Right renal cortex interstitium (tissue), 3 donors: Measurements from ENCODE around the gene RUNDC3A. TPM values are rescaled to one million over a fixed set of nuclear protein-coding genes. Genes with fewer than 3 reads are reported as not detected.
"Not testable (repeated sequence)": the region's sequence is repeated elsewhere in the genome, so short reads cannot be mapped to it uniquely, and the experiment has no call there.

Experiments used
- DNase-seq, 3 donors: peaks; one replicate each; pipeline ENCODE4 v3.0.0-alpha.2; 2013; ENCODE audit warnings: low read depth in 3 of 3, low spot score in 2 of 3
- polyA plus RNA-seq, 3 donors: library from polyadenylated mRNA; unstranded; fragments of 120-200 nt; gene quantifications; one replicate each; pipeline ENCODE4 v1.2.1, GENCODE V29; 2013; ENCODE audit not compliant: insufficient read length in 3 of 3

The RUNDC3A gene
- polyA plus RNA-seq, 3 donors: 1.2 to 2.3 (median 1.4) TPM

- no peak for DNase-seq
Observed at GRCh38 chr17:44355642-44356099, 47.3 kb downstream of the RUNDC3A start.

- DNase-seq: no peak
Observed at GRCh38 chr17:44356241-44356640, 47.8 kb downstream of the RUNDC3A start.

- no peak for DNase-seq
Observed at GRCh38 chr17:44358066-44358465, 49.7 kb downstream of the RUNDC3A start.

- no peak for DNase-seq
Observed at GRCh38 chr17:44359006-44359405, 50.6 kb downstream of the RUNDC3A start.

GRCh38 chr17:44359458-44360143 lies 51.2 kb downstream of the RUNDC3A start:
- no peak for DNase-seq

- DNase-seq: no peak
Observed at GRCh38 chr17:44360144-44360533, 51.7 kb downstream of the RUNDC3A start.

GRCh38 chr17:44360826-44361225 lies 52.4 kb downstream of the RUNDC3A start:
- DNase-seq: no peak

- DNase-seq: no peak
Observed at GRCh38 chr17:44361292-44362260, 53.2 kb downstream of the RUNDC3A start.

- DNase-seq: no peak
Observed at GRCh38 chr17:44362459-44362948, 54.1 kb downstream of the RUNDC3A start.

- no peak for DNase-seq
Observed at GRCh38 chr17:44362949-44363612, 54.7 kb downstream of the RUNDC3A start.

- DNase-seq: no peak
Observed at GRCh38 chr17:44363613-44364159, 55.3 kb downstream of the RUNDC3A start, which contains the start of gene FAM171A2. TSS of gene FAM171A2 (minus strand) at chr17:44363853. CDS start at chr17:44363714, 139 bp downstream.

GRCh38 chr17:44365051-44365450 lies 56.6 kb downstream of the RUNDC3A start:
- DNase-seq: not testable (repeated sequence)

GRCh38 chr17:44367231-44367979 lies 59.0 kb downstream of the RUNDC3A start:
- no peak for DNase-seq

Other genes starting within 250 kb of the RUNDC3A start
- 10 to 100 TPM; 40.5 to 44.3 (median 41.0) TPM for gene LSM12, start 241.9 kb upstream of the RUNDC3A start, polyA plus RNA-seq
- gene G6PC3, start 237.9 kb upstream of the RUNDC3A start, polyA plus RNA-seq: 10 to 100 TPM; 69.5 to 78.6 (median 76.1) TPM
- gene HDAC5, start 185.0 kb upstream of the RUNDC3A start, polyA plus RNA-seq: 10 to 100 TPM; 41.9 to 54.6 (median 43.4) TPM
- gene HROB, start 166.7 kb upstream of the RUNDC3A start, polyA plus RNA-seq: 1 to 10 TPM; 3.7 to 4.1 (median 3.7) TPM
- gene ASB16, start 137.9 kb upstream of the RUNDC3A start, polyA plus RNA-seq: 1 to 10 TPM; 1.2 to 1.8 (median 1.6) TPM
- gene TMUB2, start 121.6 kb upstream of the RUNDC3A start, polyA plus RNA-seq: 10 to 100 TPM; 39.0 to 43.6 (median 42.9) TPM
- 10 to 100 TPM; 55.6 to 63.8 (median 63.0) TPM for gene ATXN7L3, start 108.7 kb upstream of the RUNDC3A start, polyA plus RNA-seq
- gene UBTF, start 88.9 kb upstream of the RUNDC3A start, polyA plus RNA-seq: 100 to 1,000 TPM; 123 to 125 (median 124) TPM
- gene SLC4A1, start 40.5 kb upstream of the RUNDC3A start, polyA plus RNA-seq: 10 to 100 TPM in 2 of 3 donors, 1 to 10 TPM in 1; 8.9 to 13.4 (median 10.3) TPM
- gene SLC25A39, start 16.2 kb downstream of the RUNDC3A start, polyA plus RNA-seq: 10 to 100 TPM; 82.5 to 88.4 (median 85.4) TPM
- gene GRN, start 36.7 kb downstream of the RUNDC3A start, polyA plus RNA-seq: 100 to 1,000 TPM; 209 to 258 (median 221) TPM
- 10 to 100 TPM; 24.5 to 34.8 (median 27.4) TPM for gene FAM171A2, start 55.3 kb downstream of the RUNDC3A start, polyA plus RNA-seq
- gene ITGA2B, start 81.0 kb downstream of the RUNDC3A start, polyA plus RNA-seq: 1 to 10 TPM; 4.7 to 8.7 (median 4.8) TPM
- gene GPATCH8, start 194.8 kb downstream of the RUNDC3A start, polyA plus RNA-seq: 10 to 100 TPM; 38.3 to 45.8 (median 42.3) TPM
- gene FZD2, start 248.9 kb downstream of the RUNDC3A start, polyA plus RNA-seq: 10 to 100 TPM; 23.3 to 32.7 (median 26.1) TPM